ENCODE data around the gene RGCC.

RGCC gene

GRCh38 chr13:41454170-41454569 lies 3.2 kb upstream of the RGCC start:
- no peak for DNase-seq (ENCODE audit: low spot score)

GRCh38 chr13:41455725-41456419 lies 1.5 kb upstream of the RGCC start:
- peak; percentile 10 for DNase-seq (ENCODE audit: low spot score)

- DNase-seq (ENCODE audit: low spot score) = no peak
These were observed 338 bp downstream of the RGCC start for GRCh38 chr13:41457589-41458186.

- no peak for DNase-seq (ENCODE audit: low spot score)
These were observed 924 bp downstream of the RGCC start for GRCh38 chr13:41458187-41458760.

- DNase-seq (ENCODE audit: low spot score) = peak; percentile 15
These were observed 1.5 kb downstream of the RGCC start for GRCh38 chr13:41458761-41459431.

- no peak for DNase-seq (ENCODE audit: low spot score)
These were observed 2.2 kb downstream of the RGCC start for GRCh38 chr13:41459432-41460073.

GRCh38 chr13:41460074-41460465 lies 2.7 kb downstream of the RGCC start:
- DNase-seq (ENCODE audit: low spot score) = no peak

GRCh38 chr13:41460930-41461329 lies 3.6 kb downstream of the RGCC start:
- DNase-seq (ENCODE audit: low spot score) = no peak

- no peak for DNase-seq (ENCODE audit: low spot score)
These were observed 4.3 kb downstream of the RGCC start for GRCh38 chr13:41461527-41462139.

GRCh38 chr13:41462427-41462826 lies 5.1 kb downstream of the RGCC start:
- DNase-seq (ENCODE audit: low spot score) = no peak

- no peak for DNase-seq (ENCODE audit: low spot score)
These were observed 6.7 kb downstream of the RGCC start for GRCh38 chr13:41463838-41464602.

GRCh38 chr13:41465241-41465847 lies 8.0 kb downstream of the RGCC start:
- no peak for DNase-seq (ENCODE audit: low spot score)

GRCh38 chr13:41465898-41466320 lies 8.6 kb downstream of the RGCC start:
- no peak for DNase-seq (ENCODE audit: low spot score)

GRCh38 chr13:41467425-41467945 lies 10.1 kb downstream of the RGCC start:
- DNase-seq (ENCODE audit: low spot score) = peak; percentile 7

- DNase-seq (ENCODE audit: low spot score) = no peak
These were observed 11.3 kb downstream of the RGCC start for GRCh38 chr13:41468631-41469030.

GRCh38 chr13:41470196-41470595 lies 12.8 kb downstream of the RGCC start:
- no peak for DNase-seq (ENCODE audit: low spot score)

- no peak for DNase-seq (ENCODE audit: low spot score)
These were observed 14.4 kb downstream of the RGCC start for GRCh38 chr13:41471785-41472184.

- DNase-seq (ENCODE audit: low spot score) = no peak
These were observed 29.9 kb downstream of the RGCC start for GRCh38 chr13:41487222-41487621.

GRCh38 chr13:41488124-41488523 lies 30.8 kb downstream of the RGCC start:
- DNase-seq (ENCODE audit: low spot score) = no peak

GRCh38 chr13:41490371-41491015 lies 33.1 kb downstream of the RGCC start:
- no peak for DNase-seq (ENCODE audit: low spot score)
